CD14-positive monocyte (primary cell): ENCODE measurements around the gene BOD1. TPM values are rescaled to one million over a fixed set of nuclear protein-coding genes. Genes with fewer than 3 reads are reported as not detected.

ENCODE experiments used
- DNase-seq, 3 donors: peaks; one replicate each; pipeline ENCODE4 v3.0.0-alpha.2; 2011 to 2022
- H2AFZ ChIP-seq: 2 replicates; pipeline ENCODE4 v1.6.0; 2012; ENCODE audit warnings: mild to moderate bottlenecking, low read depth, low read length, inconsistent platforms; ENCODE audit not compliant: insufficient read depth, poor library complexity, severe bottlenecking
- H3K27ac ChIP-seq, 2 donors: 1 replicate in 1 of 2; 2 replicates in 1 of 2; pipeline ENCODE4 v1.5.1; 2012 to 2013; ENCODE audit warnings: low read length in 2 of 2, control low read depth in 1 of 2, inconsistent platforms in 1 of 2, low read depth in 1 of 2, mild to moderate bottlenecking in 1 of 2
- H3K27me3 ChIP-seq, 2 donors: one replicate each; pipeline versions ENCODE4 v1.6.0 to v1.6.1; 2011 to 2013; ENCODE audit warnings: low read length in 2 of 2; ENCODE audit not compliant: control insufficient read depth in 2 of 2, insufficient read depth in 2 of 2
- H3K36me3 ChIP-seq, 2 donors: replicated peaks in 1 of 2; 1 replicate in 1 of 2; 2 replicates in 1 of 2; pipeline versions ENCODE4 v1.5.1 to v1.6.1; 2012 to 2013; ENCODE audit warnings: low read length in 2 of 2, control low read depth in 1 of 2, inconsistent platforms in 1 of 2, mild to moderate bottlenecking in 1 of 2; ENCODE audit not compliant: insufficient read depth in 2 of 2, control insufficient read depth in 1 of 2
- H3K4me1 ChIP-seq, 2 donors: 1 replicate in 1 of 2; 2 replicates in 1 of 2; pipeline versions ENCODE4 v1.5.1 to v1.6.1; 2012 to 2013; ENCODE audit warnings: low read length in 2 of 2, control low read depth in 1 of 2, inconsistent platforms in 1 of 2, mild to moderate bottlenecking in 1 of 2, moderate library complexity in 1 of 2; ENCODE audit not compliant: insufficient read depth in 2 of 2, control insufficient read depth in 1 of 2
- H3K4me2 ChIP-seq: replicated peaks from 2 replicates; pipeline ENCODE3; 2012; ENCODE audit warnings: low read length, moderate library complexity, mild to moderate bottlenecking; ENCODE audit not compliant: poor library complexity, severe bottlenecking; ENCODE audit errors: extremely low read depth
- H3K4me3 ChIP-seq, 3 experiments: fragments of 200-600 bp in 1 of 3; sonication (generic) in 1 of 3; replicated peaks in 1 of 3; 1 replicate in 2 of 3; 2 replicates in 1 of 3; pipeline ENCODE4 v1.5.1; 2011 to 2013; ENCODE audit warnings: low read length in 3 of 3, mild to moderate bottlenecking in 3 of 3, control low read depth in 2 of 3, low read depth in 2 of 3, inconsistent platforms in 1 of 3, moderate library complexity in 1 of 3
- H3K79me2 ChIP-seq: 2 replicates; pipeline ENCODE4 v1.6.0; 2012; ENCODE audit warnings: mild to moderate bottlenecking, control low read depth, inconsistent platforms, low read length, moderate library complexity; ENCODE audit not compliant: insufficient read depth
- H3K9ac ChIP-seq: 2 replicates; pipeline ENCODE4 v1.6.0; 2017; ENCODE audit warnings: low read length, mild to moderate bottlenecking; ENCODE audit not compliant: insufficient read depth, poor library complexity, severe bottlenecking
- H3K9me3 ChIP-seq, 2 donors: replicated peaks in 1 of 2; 1 replicate in 1 of 2; 2 replicates in 1 of 2; pipeline versions ENCODE4 v1.5.1 to v1.6.1; 2012 to 2013; ENCODE audit warnings: low read length in 2 of 2, control low read depth in 1 of 2; ENCODE audit not compliant: control insufficient read depth in 1 of 2, insufficient read depth in 1 of 2
- H4K20me1 ChIP-seq: 2 replicates; pipeline ENCODE4 v1.6.0; 2012; ENCODE audit warnings: mild to moderate bottlenecking, low read length, control low read depth, moderate library complexity; ENCODE audit not compliant: insufficient read depth
- H3K27ac Mint-ChIP-seq, 7 donors: one replicate each; pipeline ENCODE4 v1.8.0; 2020; ENCODE audit warnings: mild to moderate bottlenecking in 7 of 7, mixed read lengths in 7 of 7, moderate library complexity in 6 of 7, inconsistent platforms in 2 of 7
- H3K27me3 Mint-ChIP-seq, 3 donors: one replicate each; pipeline ENCODE4 v1.8.0; 2021 to 2022; ENCODE audit warnings: low read depth in 3 of 3, mild to moderate bottlenecking in 3 of 3, mixed read lengths in 3 of 3, moderate library complexity in 3 of 3, inconsistent platforms in 1 of 3
- H3K36me3 Mint-ChIP-seq, 2 donors: one replicate each; pipeline ENCODE4 v1.8.0; 2020; ENCODE audit warnings: mixed read lengths in 2 of 2, inconsistent platforms in 1 of 2, mild to moderate bottlenecking in 1 of 2
- H3K4me1 Mint-ChIP-seq: one replicate; pipeline ENCODE4 v1.8.0; 2020; ENCODE audit warnings: mild to moderate bottlenecking, mixed read lengths
- H3K4me3 Mint-ChIP-seq, 2 donors: one replicate each; pipeline ENCODE4 v1.8.0; 2020; ENCODE audit warnings: mild to moderate bottlenecking in 2 of 2, mixed read lengths in 2 of 2, moderate library complexity in 1 of 2
- H3K9me3 Mint-ChIP-seq, 7 donors: one replicate each; pipeline ENCODE4 v1.8.0; 2020 to 2022; ENCODE audit warnings: mixed read lengths in 7 of 7, mild to moderate bottlenecking in 6 of 7, moderate library complexity in 6 of 7, inconsistent platforms in 2 of 7
- WGBS: methylation state at CpG from one replicate; pipeline ENCODE4 v1.1.5; 2013; ENCODE audit warnings: missing lambda C conversion rate; ENCODE audit not compliant: insufficient coverage; 5-methylcytosine and 5-hydroxymethylcytosine counted together
- intact Hi-C, 2 donors: fragments of 100-400 bp; cut with micrococcal nuclease; formaldehyde crosslinking; loops; one replicate each; pipeline versions ENCODE4 v1.15.0 to v1.15.1; 2023
- polyA plus RNA-seq, 3 donors: library from polyadenylated mRNA; depleted of rRNA in 1 of 3; unstranded in 2 of 3; stranded (reverse) in 1 of 3; fragments of 300-500 nt in 2 of 3; fragments of >200 nt in 1 of 3; fragmentation: Illumina TruSeq in 2 of 3; gene quantifications; 1 replicate in 2 of 3; 2 replicates in 1 of 3; pipeline ENCODE4 v1.2.3, GENCODE V29; 2012 to 2021
- TF ChIP-seq, protein P1 (sequence below): fragments of 200-600 bp; IDR thresholded peaks from one replicate; pipeline ENCODE4 v1.8.0; 2022; ENCODE audit warnings: antibody characterized with exemption, mild to moderate bottlenecking

The BOD1 gene
- polyA plus RNA-seq, 3 donors, result 4.5 to 11.3 (median 5.8) TPM

DNA sequence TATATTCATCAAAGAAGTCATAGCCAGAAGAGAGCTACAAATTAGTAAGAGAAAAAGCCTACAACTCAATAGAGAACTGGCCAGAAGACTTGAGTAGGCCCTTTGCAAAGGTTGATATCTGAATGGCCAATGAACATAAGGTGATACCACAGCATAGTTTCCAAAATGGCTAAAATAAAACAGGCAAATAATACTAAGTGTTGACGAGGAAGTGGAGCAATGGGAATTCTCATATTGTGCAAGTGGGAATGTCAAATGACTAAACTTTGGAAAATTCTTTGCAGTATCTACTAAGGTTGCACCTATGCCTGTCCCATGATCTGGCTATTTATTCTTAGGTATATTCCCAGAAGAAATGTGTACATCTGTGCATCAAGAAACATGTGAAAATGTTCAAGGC, 48.3 kb downstream of the BOD1 start:
- Histone ChIP-seq H3K9ac (no peak overlapping the region), H3K4me2 (no peak overlapping the region), H4K20me1 (no peaks in the 10 kb centered on the region), H3K4me3 (no peak overlapping the region), H3K27ac (no peak overlapping the region), H3K79me2 (no peaks in the 10 kb centered on the region), H3K36me3 (no peaks in the 10 kb centered on the region), H3K4me1 (no peaks in the 10 kb centered on the region), H2AFZ (no peak overlapping the region), H3K27me3 (peaks cover 6 to 15% of the 10 kb centered on the region in 2 donors), H3K9me3 (no peaks in the 10 kb centered on the region)
- DNase-seq, result no peak
- Mint-ChIP-seq H3K4me1 (peaks cover 3% of the 10 kb centered on the region), H3K36me3 (no peaks in the 10 kb centered on the region), H3K9me3 (peaks cover 0 to 7% (median 4%) of the 10 kb centered on the region in 7 donors), H3K4me3 (no peak overlapping the region), H3K27ac (no peak overlapping the region), H3K27me3 (peaks cover 15 to 21% (median 18%) of the 10 kb centered on the region in 3 donors)
- TF ChIP-seq, protein P1, sequence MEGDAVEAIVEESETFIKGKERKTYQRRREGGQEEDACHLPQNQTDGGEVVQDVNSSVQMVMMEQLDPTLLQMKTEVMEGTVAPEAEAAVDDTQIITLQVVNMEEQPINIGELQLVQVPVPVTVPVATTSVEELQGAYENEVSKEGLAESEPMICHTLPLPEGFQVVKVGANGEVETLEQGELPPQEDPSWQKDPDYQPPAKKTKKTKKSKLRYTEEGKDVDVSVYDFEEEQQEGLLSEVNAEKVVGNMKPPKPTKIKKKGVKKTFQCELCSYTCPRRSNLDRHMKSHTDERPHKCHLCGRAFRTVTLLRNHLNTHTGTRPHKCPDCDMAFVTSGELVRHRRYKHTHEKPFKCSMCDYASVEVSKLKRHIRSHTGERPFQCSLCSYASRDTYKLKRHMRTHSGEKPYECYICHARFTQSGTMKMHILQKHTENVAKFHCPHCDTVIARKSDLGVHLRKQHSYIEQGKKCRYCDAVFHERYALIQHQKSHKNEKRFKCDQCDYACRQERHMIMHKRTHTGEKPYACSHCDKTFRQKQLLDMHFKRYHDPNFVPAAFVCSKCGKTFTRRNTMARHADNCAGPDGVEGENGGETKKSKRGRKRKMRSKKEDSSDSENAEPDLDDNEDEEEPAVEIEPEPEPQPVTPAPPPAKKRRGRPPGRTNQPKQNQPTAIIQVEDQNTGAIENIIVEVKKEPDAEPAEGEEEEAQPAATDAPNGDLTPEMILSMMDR, result no peak
- no CpG with 5 or more reads among the region's 1 CpG for WGBS
- intact Hi-C loops, result no loop called here

DNA sequence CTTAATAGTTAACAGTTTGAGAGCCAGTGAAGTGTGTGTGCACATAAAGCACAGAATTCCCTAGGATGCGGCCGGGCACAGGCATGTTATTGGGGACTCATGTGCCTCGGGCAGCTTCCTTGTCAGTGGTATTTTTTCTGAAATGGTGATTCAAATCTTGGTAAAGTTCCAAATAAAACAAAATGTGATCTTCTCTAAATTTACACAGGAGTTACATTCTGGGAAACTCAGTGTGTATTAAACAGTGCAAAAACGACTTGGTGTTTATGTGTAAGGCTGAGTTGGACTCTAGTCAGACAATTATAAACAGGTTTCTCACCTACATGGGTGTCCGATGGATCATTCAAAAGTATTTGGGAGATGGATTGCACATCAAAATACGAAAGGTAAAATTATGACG, 48.9 kb downstream of the BOD1 start:
- H3K27me3 Mint-ChIP-seq, result peaks cover 12 to 17% (median 13%) of the 10 kb centered on the region in 3 donors
- no peaks in the 10 kb centered on the region for H3K36me3 ChIP-seq
- H3K27ac Mint-ChIP-seq, result no peak overlapping the region
- H3K4me3 ChIP-seq, result no peak overlapping the region
- H3K27ac ChIP-seq, result no peak overlapping the region
- WGBS, result 67% methylated on average over 2 of the region's 7 CpGs
- intact Hi-C loops, result no loop called here
- peaks cover 1 to 9% (median 5%) of the 10 kb centered on the region in 7 donors for H3K9me3 Mint-ChIP-seq
- H3K9ac ChIP-seq, result no peak overlapping the region
- H3K79me2 ChIP-seq, result no peaks in the 10 kb centered on the region
- no peaks in the 10 kb centered on the region for H3K9me3 ChIP-seq
- H3K4me2 ChIP-seq, result no peak overlapping the region
- TF ChIP-seq, protein P1, result no peak
- no peaks in the 10 kb centered on the region for H3K4me1 Mint-ChIP-seq
- no peak overlapping the region for H2AFZ ChIP-seq
- no peaks in the 10 kb centered on the region for H4K20me1 ChIP-seq
- H3K4me1 ChIP-seq, result no peaks in the 10 kb centered on the region
- H3K36me3 Mint-ChIP-seq, result no peaks in the 10 kb centered on the region
- DNase-seq, result no peak
- no peak overlapping the region for H3K4me3 Mint-ChIP-seq
- peaks cover 2 to 9% of the 10 kb centered on the region in 2 donors for H3K27me3 ChIP-seq
